ENCODE results near the gene TYROBP. TPM values are rescaled to one million over a fixed set of nuclear protein-coding genes. Genes with fewer than 3 reads are reported as not detected.

The TYROBP gene
- total and polyA plus RNA-seq, 9 donors = 9.2 to 135 (median 36.7) TPM

DNA sequence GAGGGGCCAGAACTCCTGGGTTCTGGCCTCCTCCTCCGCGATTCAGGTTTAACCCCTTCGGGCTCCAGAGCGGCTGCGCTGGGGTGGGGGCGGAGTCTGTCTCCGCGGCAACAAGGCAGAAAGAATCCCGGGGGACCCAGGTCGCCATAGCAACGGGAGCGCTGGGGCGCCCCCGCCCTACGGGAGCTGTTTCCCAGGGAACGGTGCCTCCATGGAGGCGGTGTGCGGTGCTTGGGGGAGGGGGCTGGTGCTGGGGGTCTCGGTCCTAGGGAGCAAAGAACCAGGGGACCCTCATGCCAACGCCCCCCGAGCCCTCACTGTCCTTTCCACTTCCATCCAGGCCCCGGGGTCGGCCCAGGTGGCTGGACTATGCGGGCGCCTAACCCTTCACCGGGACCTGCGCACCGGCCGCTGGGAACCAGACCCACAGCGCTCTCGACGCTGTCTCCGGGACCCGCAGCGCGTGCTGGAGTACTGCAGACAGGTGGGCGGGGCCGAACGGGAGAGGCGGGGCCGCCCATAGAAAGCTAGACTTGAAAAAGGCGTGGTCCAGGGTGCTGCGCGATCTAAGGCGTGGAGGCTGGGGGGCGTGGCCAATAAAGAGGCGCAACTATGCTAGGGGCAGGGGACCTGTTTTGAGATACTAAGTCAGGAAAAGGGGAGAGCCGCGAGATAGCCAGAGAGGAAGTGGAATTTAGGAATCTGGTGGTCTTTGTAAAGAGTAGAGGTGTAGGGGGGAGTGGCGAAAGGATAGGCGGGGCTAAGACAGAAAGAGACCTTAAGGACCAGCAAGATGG lies 38.6 kb downstream of the TYROBP start:
- Histone ChIP-seq H3K9me3 (no peaks in the 10 kb centered on the region), H3K27me3 (no peaks in the 10 kb centered on the region), H3K4me3 (no peak overlapping the region), H3K4me1 (ENCODE audit: insufficient read depth) (peaks cover 8% of the 10 kb centered on the region), H3K27ac (no peak overlapping the region), H3K36me3 (no peaks in the 10 kb centered on the region)
- WGBS, 3 donors = 0 to 1% (median 1%) methylated on average over 39 to 51 of the region's 51 CpGs
- TF ChIP-seq EP300 (IDR thresholded peaks at IDR 0.05) (no peak), POLR2A (IDR thresholded peaks at IDR 0.05) (no peak)
- intact Hi-C loops (cut with DNase I) = no loop called here
- peak; percentile 21 to 61 (median 44) for DNase-seq

DNA sequence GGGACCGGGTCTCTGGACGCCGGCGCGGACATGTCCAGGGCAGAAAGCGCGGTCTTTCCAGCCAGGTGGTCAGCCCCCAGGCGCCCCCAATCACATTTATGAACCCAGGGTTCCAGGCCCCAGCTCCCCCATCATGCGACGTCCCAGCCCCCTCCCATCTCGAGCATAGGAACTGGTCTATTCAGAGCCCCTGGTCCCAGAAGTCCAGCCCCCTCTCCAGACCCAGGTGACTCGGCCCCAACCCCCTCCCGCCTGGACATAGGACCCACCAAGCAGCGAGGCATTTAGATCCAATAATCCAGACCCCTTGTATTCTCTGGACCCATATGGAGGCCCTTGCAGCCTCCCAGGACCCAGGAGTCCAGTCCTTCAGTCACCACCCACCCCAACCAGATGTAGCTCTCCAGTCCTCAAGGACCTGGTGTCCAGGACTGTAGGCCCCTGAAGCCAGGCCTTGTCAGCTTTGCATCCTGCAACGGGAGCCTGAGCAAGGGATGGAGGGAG lies 39.2 kb downstream of the TYROBP start:
- Histone ChIP-seq H3K9me3 (no peaks in the 10 kb centered on the region), H3K4me1 (ENCODE audit: insufficient read depth) (peaks cover 8% of the 10 kb centered on the region), H3K36me3 (no peaks in the 10 kb centered on the region), H3K4me3 (peak overlapping the region; percentile 7), H3K27me3 (no peaks in the 10 kb centered on the region), H3K27ac (no peak overlapping the region)
- DNase-seq = no peak
- intact Hi-C loops (cut with DNase I) = no loop called here
- 0 to 2% (median 0%) methylated on average over 9 to 15 of the region's 15 CpGs for WGBS, 3 donors
- TF ChIP-seq, protein P1, sequence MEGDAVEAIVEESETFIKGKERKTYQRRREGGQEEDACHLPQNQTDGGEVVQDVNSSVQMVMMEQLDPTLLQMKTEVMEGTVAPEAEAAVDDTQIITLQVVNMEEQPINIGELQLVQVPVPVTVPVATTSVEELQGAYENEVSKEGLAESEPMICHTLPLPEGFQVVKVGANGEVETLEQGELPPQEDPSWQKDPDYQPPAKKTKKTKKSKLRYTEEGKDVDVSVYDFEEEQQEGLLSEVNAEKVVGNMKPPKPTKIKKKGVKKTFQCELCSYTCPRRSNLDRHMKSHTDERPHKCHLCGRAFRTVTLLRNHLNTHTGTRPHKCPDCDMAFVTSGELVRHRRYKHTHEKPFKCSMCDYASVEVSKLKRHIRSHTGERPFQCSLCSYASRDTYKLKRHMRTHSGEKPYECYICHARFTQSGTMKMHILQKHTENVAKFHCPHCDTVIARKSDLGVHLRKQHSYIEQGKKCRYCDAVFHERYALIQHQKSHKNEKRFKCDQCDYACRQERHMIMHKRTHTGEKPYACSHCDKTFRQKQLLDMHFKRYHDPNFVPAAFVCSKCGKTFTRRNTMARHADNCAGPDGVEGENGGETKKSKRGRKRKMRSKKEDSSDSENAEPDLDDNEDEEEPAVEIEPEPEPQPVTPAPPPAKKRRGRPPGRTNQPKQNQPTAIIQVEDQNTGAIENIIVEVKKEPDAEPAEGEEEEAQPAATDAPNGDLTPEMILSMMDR (IDR thresholded peaks at IDR 0.05) = no peak
- TF ChIP-seq EP300 (IDR thresholded peaks at IDR 0.05) (no peak), POLR2A (IDR thresholded peaks at IDR 0.05) (no peak)

DNA sequence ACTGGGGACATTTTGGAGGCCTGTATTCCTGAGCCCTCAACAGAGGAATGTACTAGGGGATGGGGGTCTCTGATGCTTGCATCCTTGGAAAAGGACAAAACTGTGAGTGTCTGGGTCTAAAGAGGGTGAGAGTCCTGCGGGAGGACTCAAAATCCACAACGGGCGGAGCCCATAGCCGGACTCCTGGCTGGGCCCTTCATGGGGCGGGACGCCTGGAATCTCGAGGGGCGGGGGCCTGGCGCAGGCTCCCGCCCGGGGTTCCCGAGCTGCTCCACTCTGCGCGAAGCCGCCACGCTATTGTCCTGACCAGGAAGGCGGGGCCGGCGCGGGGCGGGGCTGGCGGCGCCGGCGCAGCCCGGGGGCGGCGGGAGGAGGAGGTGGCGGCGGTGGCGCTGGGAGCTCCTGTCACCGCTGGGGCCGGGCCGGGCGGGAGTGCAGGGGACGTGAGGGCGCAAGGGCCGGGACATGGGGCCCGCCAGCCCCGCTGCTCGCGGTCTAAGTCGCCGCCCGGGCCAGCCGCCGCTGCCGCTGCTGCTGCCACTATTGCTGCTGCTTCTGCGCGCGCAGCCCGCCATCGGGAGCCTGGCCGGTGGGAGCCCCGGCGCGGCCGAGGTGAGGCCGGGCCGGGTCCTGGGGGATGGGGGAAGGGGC lies 39.8 kb downstream of the TYROBP start, which contains the start of gene APLP1:
Gene APLP1, plus strand, starts transcription at position 403 of the 651 bp plus-strand sequence. Its CDS starts 63 bp downstream, at position 466.
- 1 to 2% (median 1%) methylated on average over 47 to 60 of the region's 60 CpGs for WGBS, 3 donors
- intact Hi-C loops (cut with DNase I) = no loop called here
- H3K4me3 ChIP-seq = peak within 1 kb of the TSS; percentile 7
- no peak within 1 kb of the TSS for H3K27ac ChIP-seq
- H3K9me3 ChIP-seq = no peaks in the 10 kb centered on the region
- DNase-seq = peak; percentile 17 to 58 (median 45)
- H3K4me1 ChIP-seq (ENCODE audit: insufficient read depth) = peaks cover 8% of the 10 kb centered on the region
- H3K27me3 ChIP-seq = no peaks in the 10 kb centered on the region
- no peaks in the 10 kb centered on the region for H3K36me3 ChIP-seq
- TF ChIP-seq EP300 (IDR thresholded peaks at IDR 0.05) = no peak
- no peak for TF ChIP-seq POLR2A (IDR thresholded peaks at IDR 0.05)
- TF ChIP-seq, protein P1 (IDR thresholded peaks at IDR 0.05) = no peak

DNA sequence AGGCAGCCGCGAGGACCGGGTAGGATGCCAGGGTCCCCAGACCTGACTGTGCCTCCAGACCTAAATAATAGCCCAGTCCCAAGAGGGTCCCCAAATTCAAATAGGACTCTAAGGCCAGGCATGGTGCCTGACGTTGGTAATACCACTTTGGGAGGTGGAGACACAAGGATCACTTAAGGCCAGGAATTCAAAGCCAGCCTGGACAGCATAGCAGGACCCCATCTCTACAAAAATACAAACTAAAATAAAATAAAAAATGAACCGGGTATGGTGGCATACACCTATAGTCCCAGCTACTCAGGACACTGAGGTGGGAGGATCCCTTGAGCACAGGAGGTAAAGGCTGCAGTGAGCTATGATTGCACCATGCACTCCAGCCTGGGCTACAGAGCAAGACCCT lies 45.1 kb downstream of the TYROBP start:
- DNase-seq = no peak
- Histone ChIP-seq H3K4me3 (no peak overlapping the region), H3K27ac (no peak overlapping the region), H3K9me3 (no peaks in the 10 kb centered on the region), H3K36me3 (no peaks in the 10 kb centered on the region), H3K4me1 (ENCODE audit: insufficient read depth) (no peaks in the 10 kb centered on the region), H3K27me3 (no peaks in the 10 kb centered on the region)
- TF ChIP-seq POLR2A (IDR thresholded peaks at IDR 0.05) (no peak), EP300 (IDR thresholded peaks at IDR 0.05) (no peak)
- TF ChIP-seq, protein P1 (IDR thresholded peaks at IDR 0.05) = no peak
- intact Hi-C loops (cut with DNase I) = no loop called here
- 79 to 90% (median 89%) methylated on average over 5 of the region's 5 CpGs for WGBS, 3 donors
